GM18907 (cell line): ENCODE data around the gene RCOR3.
A peak's percentile ranks its signal among the peaks of the same experiment; 100 is the strongest.
"Not testable (repeated sequence)": the region's sequence is repeated elsewhere in the genome, so short reads cannot be mapped to it uniquely, and the experiment has no call there.

ENCODE experiments used
- ATAC-seq: cut with Tn5 transposase; IDR thresholded peaks from one replicate; pipeline ENCODE4 v1.9.1; 2021; ENCODE audit warnings: mild to moderate bottlenecking, moderate library complexity; ENCODE audit not compliant: unreplicated experiment

RCOR3 gene

DNA sequence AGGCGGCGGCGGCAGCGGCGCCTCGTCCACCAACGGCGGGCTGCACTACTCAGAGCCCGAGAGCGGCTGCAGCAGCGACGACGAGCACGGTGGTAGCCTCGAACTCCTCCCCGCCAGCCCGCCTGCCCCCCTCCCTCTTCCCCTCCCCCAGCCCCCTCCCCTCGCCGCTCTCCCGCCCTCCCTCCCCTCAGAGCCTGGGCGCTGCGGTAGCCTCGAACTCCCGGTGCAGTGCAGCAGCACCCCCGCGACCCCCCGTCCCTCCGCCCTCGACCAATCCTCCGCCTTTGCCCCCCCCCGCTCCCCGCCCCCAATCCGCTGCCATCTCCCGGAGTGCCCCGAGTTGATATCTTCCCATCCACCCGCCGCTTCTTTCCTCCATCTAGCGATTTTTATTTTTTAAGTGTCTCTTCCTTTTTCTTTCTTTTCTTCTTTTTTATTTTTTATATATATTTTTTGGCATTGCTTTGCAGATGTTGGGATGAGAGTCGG, 516 bp downstream of the RCOR3 start:
- no peak for ATAC-seq

DNA sequence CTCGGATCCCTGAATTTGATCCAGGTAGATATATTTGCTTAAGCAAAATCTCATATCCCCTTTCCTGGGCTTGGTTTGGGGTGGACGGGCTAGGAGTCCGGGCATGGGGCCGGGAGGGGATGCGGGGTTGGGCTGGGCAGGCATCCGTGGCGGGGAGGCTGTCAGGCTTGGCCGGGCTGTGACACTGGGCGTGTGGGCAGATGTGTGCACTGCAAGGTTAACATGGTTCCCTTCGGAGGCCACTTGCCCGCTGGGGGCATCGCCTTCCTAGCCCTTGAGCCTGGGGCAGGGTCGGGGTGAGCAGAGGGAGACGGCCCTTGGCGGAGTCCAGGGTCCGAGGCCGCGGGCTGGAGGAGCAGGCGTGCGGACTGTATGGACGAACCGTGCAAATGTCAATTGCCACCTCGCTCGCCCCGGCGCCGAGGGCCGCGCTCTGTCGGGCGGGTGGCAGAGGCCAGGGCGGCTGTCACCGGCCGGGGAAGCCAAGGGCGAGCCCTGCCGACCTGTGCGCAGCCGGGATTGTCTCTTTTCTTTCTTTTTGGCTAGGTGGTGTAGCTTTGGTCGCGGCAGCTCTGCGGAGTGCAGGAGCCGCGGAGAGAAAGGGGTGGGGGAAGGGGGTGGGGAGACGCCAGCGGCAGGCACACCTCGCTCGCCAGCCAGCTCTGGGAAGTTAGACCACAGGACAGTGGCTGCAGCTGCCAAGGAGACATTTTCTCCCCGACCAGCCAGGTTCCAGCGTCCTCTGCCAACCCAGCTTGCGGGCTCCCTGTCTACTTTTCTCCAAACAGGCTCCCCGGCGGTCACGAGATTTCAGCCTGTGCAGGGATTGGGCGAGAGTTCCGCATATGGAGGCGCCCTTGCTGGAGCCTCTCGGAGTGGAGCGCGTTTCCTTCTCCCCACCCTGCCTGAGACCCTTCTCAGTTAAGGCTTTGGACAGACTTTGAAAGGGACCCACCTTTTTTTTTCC, 1.3 kb downstream of the RCOR3 start:
- ATAC-seq = peak; percentile 44

DNA sequence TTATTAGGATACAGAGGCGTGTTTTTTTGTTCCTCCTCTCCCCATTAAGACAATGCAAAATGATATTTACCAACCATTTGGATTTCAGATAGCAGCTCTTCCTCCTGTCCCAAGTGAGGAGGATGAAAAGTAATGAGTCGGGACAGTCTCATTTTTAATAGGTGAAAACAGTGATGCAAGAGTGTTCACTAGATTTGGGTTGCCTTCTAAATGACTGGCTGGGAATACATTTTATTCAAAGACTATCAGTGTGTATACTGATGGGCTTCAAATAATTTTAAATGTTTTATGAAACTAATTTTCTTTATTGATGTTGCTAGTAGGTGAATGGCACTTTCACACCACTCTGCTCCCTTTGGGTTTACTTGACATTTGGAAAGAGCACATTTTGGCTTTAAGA, 2.1 kb downstream of the RCOR3 start:
- ATAC-seq = no peak

DNA sequence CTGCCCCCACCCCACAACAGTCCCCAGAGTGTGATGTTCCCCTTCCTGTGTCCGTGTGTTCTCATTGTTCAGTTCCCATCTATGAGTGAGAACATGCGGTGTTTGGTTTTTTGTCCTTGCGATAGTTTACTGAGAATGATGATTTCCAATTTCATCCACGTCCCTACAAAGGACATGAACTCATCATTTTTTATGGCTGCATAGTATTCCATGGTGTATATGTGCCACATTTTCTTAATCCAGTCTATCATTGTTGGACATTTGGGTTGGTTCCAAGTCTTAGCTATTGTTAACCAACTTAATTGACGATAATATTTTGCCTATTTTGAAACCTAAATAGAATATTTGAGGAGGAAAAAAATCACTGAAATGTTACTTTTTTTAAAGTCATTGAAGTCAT, 3.9 kb downstream of the RCOR3 start:
- not testable (repeated sequence) for ATAC-seq

DNA sequence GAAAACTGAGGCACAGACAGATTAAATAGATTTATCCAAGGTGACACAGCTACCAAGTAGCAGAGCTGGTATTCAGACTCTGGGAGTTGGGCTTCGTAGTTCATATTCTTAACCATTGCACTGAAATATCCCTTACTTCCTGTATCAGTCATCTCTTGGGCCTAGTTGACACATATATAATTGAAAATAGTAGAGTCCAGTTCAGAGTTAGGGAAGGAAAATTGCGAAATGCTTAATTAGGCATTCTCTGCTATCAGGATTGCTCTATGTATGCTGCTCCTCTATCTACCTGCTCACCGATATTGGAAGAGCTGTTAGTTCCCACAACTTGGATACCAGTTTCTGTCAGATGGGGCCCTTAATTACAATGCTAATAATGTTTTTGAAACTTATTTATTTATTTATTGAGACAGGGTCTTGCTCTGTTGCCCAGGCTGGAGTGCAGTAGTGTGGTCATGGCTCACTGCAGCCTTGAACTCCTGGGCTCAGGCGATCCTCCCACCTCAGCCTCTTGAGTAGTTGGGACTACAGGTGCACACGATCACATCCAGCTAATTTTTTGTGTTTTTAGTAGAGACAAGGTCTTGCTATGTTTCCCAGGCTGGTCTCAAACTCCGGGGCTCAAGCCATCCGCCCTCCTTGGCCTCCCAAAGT, 8.2 kb downstream of the RCOR3 start:
- no peak for ATAC-seq

DNA sequence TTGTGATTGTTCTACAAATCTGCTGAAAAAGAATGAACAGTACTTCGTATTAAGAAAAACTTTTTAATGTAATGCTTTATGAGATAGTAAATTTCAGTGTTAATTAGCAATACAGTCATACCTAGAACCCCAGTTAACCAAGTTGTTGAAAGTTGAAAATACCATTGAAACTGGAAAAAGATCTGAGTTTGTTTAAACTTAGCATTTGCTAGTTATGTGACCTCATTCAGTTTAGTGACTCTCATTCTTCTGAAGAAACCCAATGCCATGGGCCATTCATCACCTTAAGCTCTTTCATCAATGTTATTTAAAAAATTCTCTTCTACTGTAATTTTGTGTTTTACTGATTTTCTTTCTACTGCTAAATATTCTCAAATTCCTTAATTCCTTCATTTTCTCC, 20.2 kb downstream of the RCOR3 start:
- ATAC-seq = no peak

DNA sequence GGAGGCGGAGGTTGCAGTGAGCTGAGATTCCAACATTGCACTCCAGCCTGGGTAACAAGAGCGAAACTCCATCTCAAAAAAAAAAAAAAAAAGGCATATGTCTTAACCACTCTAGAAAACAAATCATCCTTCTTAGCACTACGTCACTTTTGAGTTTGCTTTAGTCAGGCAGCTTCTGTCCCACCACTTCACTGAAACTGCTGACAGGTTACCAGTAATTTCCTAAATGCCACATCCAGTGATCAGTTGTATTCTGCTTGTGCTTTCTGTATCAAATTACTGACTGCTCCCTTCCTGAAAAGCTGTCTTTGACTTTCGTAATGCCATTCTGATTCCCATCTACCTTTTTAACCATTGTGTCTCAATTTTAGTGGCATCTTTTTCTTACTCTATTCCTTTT, 21.7 kb downstream of the RCOR3 start:
- ATAC-seq = no peak

DNA sequence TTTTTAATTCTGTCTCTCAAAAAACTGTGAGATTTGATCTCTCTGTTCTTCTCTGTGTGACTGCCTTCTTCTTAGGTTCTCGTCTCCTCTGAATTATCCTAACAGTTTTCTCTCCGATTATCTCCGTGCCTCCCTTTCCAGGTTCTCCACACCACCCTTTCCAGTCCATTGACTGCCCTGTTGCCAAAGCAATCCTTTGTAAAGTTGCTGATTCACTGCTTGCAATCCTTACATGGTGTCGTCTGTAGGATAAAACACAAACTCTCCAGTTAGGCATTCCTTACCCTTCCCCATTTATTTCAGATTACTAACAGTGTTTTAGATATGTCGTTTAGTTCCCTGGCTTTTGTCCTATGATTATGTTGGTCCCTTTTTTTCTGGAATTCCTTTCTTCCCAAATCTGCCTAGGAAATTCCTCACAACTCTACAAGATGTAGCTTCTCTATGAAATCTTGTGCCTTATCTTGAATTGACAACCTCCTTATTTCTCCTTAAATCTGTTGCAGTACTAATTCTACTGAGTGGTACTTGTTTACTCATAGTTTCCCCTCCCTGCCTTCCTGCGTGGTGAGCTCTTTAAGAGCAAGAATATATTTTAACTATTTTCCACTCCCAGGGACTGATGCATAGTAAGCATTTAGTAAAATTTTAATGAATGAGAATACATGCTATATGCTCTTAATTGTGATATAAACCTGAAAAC, 22.3 kb downstream of the RCOR3 start:
- no peak for ATAC-seq

DNA sequence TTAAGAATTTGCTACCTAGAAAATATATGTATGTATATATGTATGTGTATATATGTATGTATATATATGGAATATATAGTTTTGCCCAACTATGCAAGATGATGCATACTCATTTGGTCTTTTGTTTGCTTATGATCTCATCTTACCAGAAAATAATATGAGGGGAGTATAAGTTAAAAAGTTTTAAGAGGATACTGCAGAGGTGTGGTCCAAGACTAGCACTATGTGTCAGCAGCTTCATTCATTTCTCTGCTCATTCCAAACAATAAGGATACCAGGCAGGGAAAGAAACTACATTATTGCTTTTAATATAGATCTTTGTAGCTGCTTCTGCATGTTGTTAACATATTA, 22.8 kb downstream of the RCOR3 start:
- no peak for ATAC-seq

DNA sequence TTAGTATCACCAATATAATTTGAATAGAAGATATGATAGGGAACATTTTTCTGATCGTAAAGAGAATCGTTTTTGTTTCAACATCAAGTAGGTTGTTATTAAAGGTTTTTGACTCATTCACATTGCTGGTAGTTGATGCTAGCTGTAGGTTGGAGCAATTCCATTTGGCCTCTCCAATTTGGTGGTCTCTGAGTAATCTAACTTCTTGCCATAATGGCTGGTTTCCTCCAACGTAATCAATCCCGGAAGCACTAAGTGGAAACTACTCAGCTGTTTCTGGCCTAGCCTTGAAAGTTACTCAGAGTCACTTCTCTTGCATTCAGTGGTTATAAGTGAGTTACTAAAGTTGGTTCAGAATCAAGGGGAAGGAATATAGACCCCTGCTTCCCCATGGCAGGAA, 26.0 kb downstream of the RCOR3 start:
- ATAC-seq = no peak

DNA sequence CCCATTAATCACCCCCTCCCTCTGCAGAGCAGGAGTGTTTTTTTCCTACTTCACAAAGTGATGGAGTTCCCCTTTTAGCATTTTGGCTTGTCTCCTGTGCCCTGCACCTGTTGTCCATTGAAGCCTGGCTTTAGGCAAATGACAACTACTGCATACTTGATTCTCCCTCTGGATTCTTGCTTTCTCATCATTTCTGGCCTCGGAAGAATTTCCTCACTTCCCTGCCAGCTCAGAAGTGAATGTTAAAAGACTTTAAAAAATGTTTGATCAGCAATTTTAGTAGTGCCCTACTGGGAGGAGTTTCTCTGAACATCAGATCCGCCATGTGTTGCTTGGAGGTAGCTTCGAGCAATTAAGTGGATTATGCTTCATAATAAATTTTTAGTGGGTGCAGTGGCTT, 28.1 kb downstream of the RCOR3 start:
- ATAC-seq = no peak

DNA sequence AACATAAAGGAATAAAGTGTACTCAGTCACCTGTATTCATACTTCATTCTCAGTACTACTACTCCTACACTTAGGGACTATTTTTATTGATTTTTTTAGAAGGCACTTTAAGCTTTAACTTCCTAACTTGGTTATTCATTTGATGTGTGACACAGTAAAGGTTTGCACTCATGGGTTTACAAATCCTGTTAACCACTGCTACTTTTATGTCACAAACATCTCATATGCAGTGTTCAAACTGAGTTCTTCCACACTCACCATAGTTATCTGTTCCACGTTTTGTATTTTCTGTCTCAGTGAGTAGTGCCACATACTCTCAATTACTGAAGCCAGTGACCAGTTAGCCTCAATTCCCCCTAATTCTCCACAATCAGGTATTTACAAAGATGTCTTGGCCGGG, 33.2 kb downstream of the RCOR3 start:
- no peak for ATAC-seq

DNA sequence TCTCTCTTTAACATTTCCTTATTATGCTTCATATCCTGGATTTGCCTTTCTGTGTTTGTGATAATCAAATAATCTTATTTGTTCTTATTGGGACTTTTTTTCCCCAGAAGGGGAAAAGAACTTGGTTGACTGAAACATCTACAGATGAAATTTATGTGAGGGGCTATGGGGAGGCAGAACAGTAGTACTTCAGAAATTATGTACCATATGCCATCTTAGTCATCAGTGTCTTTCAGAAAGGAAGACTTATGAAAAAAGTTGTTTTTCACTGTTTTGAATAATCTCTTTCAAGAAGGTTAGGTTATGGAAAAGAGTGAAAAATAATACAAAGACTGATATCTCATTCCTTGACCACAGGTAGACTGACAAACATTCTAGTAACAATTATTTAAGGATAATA, 37.2 kb downstream of the RCOR3 start:
- no peak for ATAC-seq

DNA sequence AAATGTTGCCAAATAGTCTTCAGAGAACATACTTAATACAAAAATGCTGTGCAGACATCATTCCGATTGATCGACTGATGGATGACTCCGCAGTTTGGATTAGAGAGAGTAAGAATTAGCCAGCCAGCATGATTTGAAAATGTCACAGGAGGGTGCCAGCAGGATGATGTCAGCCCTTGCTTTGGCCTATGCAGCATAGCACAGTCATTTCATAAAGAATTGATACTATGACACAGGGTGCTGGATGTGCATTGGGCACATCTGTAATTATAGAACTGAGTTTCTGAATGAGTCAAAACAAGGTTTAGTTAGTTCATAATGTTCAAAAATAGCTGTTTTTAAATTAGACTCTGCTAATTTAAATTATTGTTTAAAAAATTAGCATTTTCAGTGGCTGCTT, 45.9 kb downstream of the RCOR3 start:
- peak; percentile 96 for ATAC-seq

DNA sequence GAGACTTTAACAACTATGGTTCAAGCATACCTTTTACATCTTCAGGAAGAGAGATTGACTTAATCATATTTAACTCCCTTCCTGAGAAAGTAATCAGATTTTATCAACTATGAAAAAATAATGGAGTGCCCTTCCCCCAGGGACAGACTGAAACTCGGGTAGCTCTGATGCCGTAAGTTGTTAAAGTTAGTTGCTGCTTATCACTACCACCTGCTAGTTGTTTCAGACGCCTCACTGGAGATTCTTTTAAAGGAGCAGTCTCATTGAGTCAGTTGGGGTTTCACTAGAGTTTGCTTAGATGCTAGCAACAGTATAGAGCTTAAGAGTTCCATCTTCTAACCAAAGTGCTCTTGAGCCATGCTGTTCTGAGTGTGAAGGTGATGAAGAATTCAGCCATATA, 50.5 kb downstream of the RCOR3 start:
- ATAC-seq = no peak

DNA sequence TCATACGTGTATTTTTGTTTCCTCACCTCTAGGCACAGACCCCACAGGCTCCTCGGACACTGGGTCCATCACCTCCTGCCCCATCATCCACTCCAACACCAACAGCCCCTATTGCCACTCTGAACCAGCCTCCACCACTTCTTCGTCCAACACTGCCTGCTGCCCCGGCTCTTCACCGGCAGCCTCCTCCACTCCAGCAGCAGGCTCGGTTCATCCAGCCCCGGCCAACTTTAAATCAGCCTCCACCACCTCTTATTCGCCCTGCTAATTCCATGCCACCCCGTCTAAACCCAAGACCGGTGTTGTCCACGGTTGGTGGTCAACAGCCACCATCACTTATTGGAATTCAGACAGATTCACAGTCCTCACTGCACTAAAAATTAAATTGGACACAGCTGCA, 54.2 kb downstream of the RCOR3 start:
- ATAC-seq = no peak

DNA sequence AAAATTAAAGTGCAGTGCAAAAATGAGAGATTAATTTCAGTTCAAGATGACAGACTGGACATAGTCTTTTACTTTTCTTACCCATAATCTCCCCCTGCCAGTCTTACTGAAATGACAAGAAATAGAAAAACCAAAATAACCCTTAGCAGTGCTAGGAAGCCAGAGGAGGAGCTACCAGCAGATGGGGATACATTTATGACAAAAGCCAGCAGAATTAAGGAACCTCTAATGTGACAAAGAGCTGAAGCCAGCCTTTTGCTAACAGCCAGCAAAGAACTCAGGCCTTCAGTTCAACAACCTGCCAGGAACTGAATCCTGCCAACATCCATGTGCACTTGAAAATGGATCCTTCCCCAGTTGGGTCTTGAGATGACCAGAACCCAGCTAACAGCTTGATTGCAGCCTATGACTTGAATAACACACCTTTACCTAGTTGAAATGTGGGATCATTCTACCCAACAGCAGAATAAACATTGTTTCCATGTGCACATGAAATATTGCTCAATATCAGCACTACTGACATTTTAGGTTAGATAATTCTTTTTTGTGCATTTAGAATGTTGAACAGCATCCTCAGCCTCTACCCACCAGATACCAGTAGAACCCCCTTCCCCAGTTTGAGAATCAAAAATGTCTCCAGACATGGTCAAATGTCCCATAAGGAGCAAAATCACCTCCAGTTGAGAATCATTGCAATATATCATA, 59.6 kb downstream of the RCOR3 start:
- ATAC-seq = no peak

DNA sequence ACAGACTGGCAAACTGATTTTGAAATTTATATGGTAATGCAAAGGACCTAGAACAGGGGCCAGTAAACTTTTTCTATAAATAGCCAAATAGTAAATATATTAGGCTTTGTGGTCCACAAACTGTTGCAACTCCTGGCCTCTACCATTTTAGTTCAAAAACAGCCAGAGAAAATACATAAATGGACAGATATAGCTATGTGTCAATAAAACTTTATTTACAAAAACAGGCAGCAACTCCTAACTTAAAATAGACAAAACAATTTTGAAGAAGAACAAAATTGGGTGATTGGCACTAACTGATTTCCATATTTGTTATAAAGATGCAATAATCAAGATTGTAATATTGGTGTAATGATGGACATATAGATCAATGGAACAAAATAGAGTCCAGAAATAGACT, 60.7 kb downstream of the RCOR3 start:
- no peak for ATAC-seq

DNA sequence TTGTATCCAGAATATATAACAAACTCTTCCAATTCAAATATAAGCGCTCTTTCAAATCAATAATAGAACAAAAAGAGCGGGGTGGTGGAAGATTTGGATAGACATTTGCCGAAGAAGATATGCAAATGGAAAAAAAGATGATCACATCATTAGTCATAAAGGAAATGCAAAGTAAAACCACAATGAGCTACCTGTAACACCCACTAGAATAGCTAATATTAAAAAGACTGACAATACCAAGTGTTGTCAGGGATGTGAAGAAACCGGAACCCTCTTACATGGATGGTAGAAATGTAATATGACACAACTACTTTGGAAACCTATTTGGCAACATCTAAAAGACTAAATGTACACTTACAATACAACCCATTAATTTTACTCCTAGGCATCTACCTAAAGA, 61.8 kb downstream of the RCOR3 start:
- peak; percentile 43 for ATAC-seq

DNA sequence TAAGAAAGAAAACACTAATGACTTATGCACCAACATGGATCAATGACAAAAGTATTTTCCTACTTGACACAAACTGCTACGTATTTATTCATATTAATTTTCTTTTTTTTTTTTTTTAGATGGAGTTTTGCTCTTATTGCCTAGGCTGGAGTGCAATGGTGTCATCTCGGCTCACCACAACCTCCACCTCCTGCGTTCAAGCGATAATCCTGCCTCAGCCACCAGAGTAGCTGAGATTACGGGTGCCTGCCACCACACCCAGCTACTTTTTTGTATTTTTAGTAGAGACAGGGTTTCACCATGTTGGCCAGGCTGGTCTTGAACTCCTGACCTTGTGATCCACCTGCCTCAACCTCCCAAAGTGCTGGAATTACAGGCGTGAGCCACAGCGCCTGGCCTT, 62.5 kb downstream of the RCOR3 start:
- not testable (repeated sequence) for ATAC-seq
